Activated naive CD8-positive, alpha-beta T cell treated with anti-CD3 and anti-CD28 coated beads, Interleukin-2, amount 10 ng/mL, durations not matched to agents 7 days and 5 days (primary cell): ENCODE measurements around the gene TGFBR2. TPM values are rescaled to one million over a fixed set of nuclear protein-coding genes. Genes with fewer than 3 reads are reported as not detected.
A peak's percentile ranks its signal among the peaks of the same experiment; 100 is the strongest.

ENCODE experiments used
- ATAC-seq: fragments of 150-1000 bp; cut with Tn5 transposase; one replicate; pipeline ENCODE4 v1.10.0; 2021; ENCODE audit warnings: low read depth, moderate library complexity
- POLR2A ChIA-PET: fragments of 350-600 bp; sonication (Branson Sonifier 250); formaldehyde crosslinking; loops from one replicate; lab custom pipeline; 2021; ENCODE audit warnings: antibody characterized with exemption; lab: Charles Lee
- DNase-seq: peaks from one replicate; pipeline ENCODE4 v3.0.0; 2021
- H3K27ac Mint-ChIP-seq: one replicate; pipeline ENCODE4 v1.8.0; 2022; ENCODE audit warnings: mild to moderate bottlenecking, mixed read lengths
- H3K27me3 Mint-ChIP-seq: one replicate; pipeline ENCODE4 v1.8.0; 2022; ENCODE audit warnings: mild to moderate bottlenecking, moderate library complexity, mixed read lengths
- H3K36me3 Mint-ChIP-seq: one replicate; pipeline ENCODE4 v1.8.0; 2021; ENCODE audit warnings: mild to moderate bottlenecking, mixed read lengths
- H3K4me1 Mint-ChIP-seq: one replicate; pipeline ENCODE4 v1.8.0; 2021; ENCODE audit warnings: mixed read lengths
- H3K4me3 Mint-ChIP-seq: one replicate; pipeline ENCODE4 v1.8.0; 2022; ENCODE audit warnings: mild to moderate bottlenecking, moderate library complexity, mixed read lengths
- H3K9me3 Mint-ChIP-seq: one replicate; pipeline ENCODE4 v1.8.0; 2021; ENCODE audit warnings: mixed read lengths
- total RNA-seq, 2 experiments: library from RNA; stranded (reverse); gene quantifications; one replicate each; pipeline ENCODE4 v1.2.3, GENCODE V29; 2021

Gene TGFBR2
- total RNA-seq, 2 experiments from 2014 or later = 86.9 to 92.2 TPM

- ATAC-seq (peak; percentile 34), DNase-seq (no peak)
- Mint-ChIP-seq H3K9me3 (peaks cover 3% of the 10 kb centered on the region), H3K27me3 (no peaks in the 10 kb centered on the region), H3K4me3 (peak overlapping the region; percentile 71), H3K36me3 (peaks cover 63% of the 10 kb centered on the region), H3K4me1 (peaks cover 75% of the 10 kb centered on the region), H3K27ac (peak overlapping the region; percentile 80)
- POLR2A ChIA-PET = interaction anchor here (1.6 to 3.2 kb wide), 4 partner anchors 8 to 74 kb away, joined by 3 to 10 read pairs (median 4); partner anchors contain the start of gene TGFBR2
These were observed 74.6 kb downstream of the TGFBR2 start for GRCh38 chr3:30680789-30681648.

- H3K27me3 Mint-ChIP-seq = no peaks in the 10 kb centered on the region
- peak overlapping the region; percentile 80 for H3K27ac Mint-ChIP-seq
- peaks cover 3% of the 10 kb centered on the region for H3K9me3 Mint-ChIP-seq
- H3K4me3 Mint-ChIP-seq = peak overlapping the region; percentile 71
- peaks cover 73% of the 10 kb centered on the region for H3K4me1 Mint-ChIP-seq
- POLR2A ChIA-PET = interaction anchor here (0.7 to 3.2 kb wide), 4 partner anchors 15 to 75 kb away, joined by 3 to 10 read pairs (median 4); partner anchors contain the start of gene TGFBR2
- peaks cover 61% of the 10 kb centered on the region for H3K36me3 Mint-ChIP-seq
- DNase-seq (no peak), ATAC-seq (peak; percentile 44)
These were observed 75.3 kb downstream of the TGFBR2 start for GRCh38 chr3:30681649-30682211.

- Mint-ChIP-seq H3K9me3 (no peaks in the 10 kb centered on the region), H3K4me3 (peak overlapping the region; percentile 71), H3K27me3 (no peaks in the 10 kb centered on the region), H3K4me1 (peaks cover 66% of the 10 kb centered on the region), H3K27ac (peak overlapping the region; percentile 80), H3K36me3 (peaks cover 58% of the 10 kb centered on the region)
- POLR2A ChIA-PET = interaction anchor here (0.7 to 3.2 kb wide), 4 partner anchors 16 to 76 kb away, joined by 3 to 10 read pairs (median 4); partner anchors contain the start of gene TGFBR2
- no peak for ATAC-seq
- no peak for DNase-seq
These were observed 76.2 kb downstream of the TGFBR2 start for GRCh38 chr3:30682434-30683155.

GRCh38 chr3:30683769-30684168, 77.4 kb downstream of the TGFBR2 start:
- H3K27me3 Mint-ChIP-seq = no peaks in the 10 kb centered on the region
- H3K36me3 Mint-ChIP-seq = peaks cover 58% of the 10 kb centered on the region
- H3K4me3 Mint-ChIP-seq = peak overlapping the region; percentile 16
- POLR2A ChIA-PET = no interaction called here
- no peak for ATAC-seq
- no peaks in the 10 kb centered on the region for H3K9me3 Mint-ChIP-seq
- H3K27ac Mint-ChIP-seq = peak overlapping the region; percentile 77
- H3K4me1 Mint-ChIP-seq = peaks cover 67% of the 10 kb centered on the region
- DNase-seq = no peak

- Mint-ChIP-seq H3K4me3 (no peak overlapping the region), H3K9me3 (no peaks in the 10 kb centered on the region), H3K27ac (no peak overlapping the region), H3K36me3 (peaks cover 57% of the 10 kb centered on the region), H3K4me1 (peaks cover 69% of the 10 kb centered on the region), H3K27me3 (no peaks in the 10 kb centered on the region)
- no peak for DNase-seq
- POLR2A ChIA-PET = interaction anchor here (1.2 kb wide), 1 partner anchor 77 kb away, joined by 3 read pairs; no protein-coding TSS in a partner anchor
- no peak for ATAC-seq
These were observed 78.0 kb downstream of the TGFBR2 start for GRCh38 chr3:30684356-30684755.

- Mint-ChIP-seq H3K4me1 (peaks cover 67% of the 10 kb centered on the region), H3K27ac (peak overlapping the region; percentile 49), H3K27me3 (no peaks in the 10 kb centered on the region), H3K4me3 (no peak overlapping the region), H3K9me3 (no peaks in the 10 kb centered on the region), H3K36me3 (peaks cover 58% of the 10 kb centered on the region)
- ATAC-seq (no peak), DNase-seq (no peak)
- POLR2A ChIA-PET = interaction anchor here (1.2 kb wide), 2 partner anchors 27 to 77 kb away, joined by 3 read pairs; no protein-coding TSS in a partner anchor
These were observed 78.9 kb downstream of the TGFBR2 start for GRCh38 chr3:30685267-30685667.

GRCh38 chr3:30686176-30686575, 79.8 kb downstream of the TGFBR2 start:
- Mint-ChIP-seq H3K9me3 (no peaks in the 10 kb centered on the region), H3K27ac (no peak overlapping the region)
- POLR2A ChIA-PET = interaction anchor here (1.2 kb wide), 1 partner anchor 28 kb away, joined by 3 read pairs; no protein-coding TSS in a partner anchor

GRCh38 chr3:30686799-30687198, 80.4 kb downstream of the TGFBR2 start:
- Mint-ChIP-seq H3K9me3 (no peaks in the 10 kb centered on the region), H3K4me3 (no peak overlapping the region), H3K27me3 (no peaks in the 10 kb centered on the region), H3K36me3 (peaks cover 57% of the 10 kb centered on the region), H3K4me1 (peaks cover 62% of the 10 kb centered on the region), H3K27ac (no peak overlapping the region)
- POLR2A ChIA-PET = no interaction called here
- ATAC-seq (no peak), DNase-seq (no peak)

More at GRCh38 chr3:30686176-30686575, 79.8 kb downstream of the TGFBR2 start:
- no peak for DNase-seq
- H3K36me3 Mint-ChIP-seq = peaks cover 60% of the 10 kb centered on the region
- peaks cover 67% of the 10 kb centered on the region for H3K4me1 Mint-ChIP-seq
- ATAC-seq = no peak
- H3K4me3 Mint-ChIP-seq = no peak overlapping the region
- H3K27me3 Mint-ChIP-seq = no peaks in the 10 kb centered on the region

- ATAC-seq = no peak
- Mint-ChIP-seq H3K9me3 (no peaks in the 10 kb centered on the region), H3K36me3 (peaks cover 61% of the 10 kb centered on the region), H3K4me1 (peaks cover 61% of the 10 kb centered on the region), H3K27me3 (no peaks in the 10 kb centered on the region), H3K27ac (peak overlapping the region; percentile 57), H3K4me3 (no peak overlapping the region)
- POLR2A ChIA-PET = interaction anchor here (0.6 to 1.3 kb wide), 2 partner anchors 8 to 24 kb away, joined by 3 read pairs; no protein-coding TSS in a partner anchor
- DNase-seq = no peak
These were observed 81.6 kb downstream of the TGFBR2 start for GRCh38 chr3:30687930-30688570.

GRCh38 chr3:30688776-30689641, 82.6 kb downstream of the TGFBR2 start:
- POLR2A ChIA-PET = interaction anchor here (0.5 to 1.3 kb wide), 4 partner anchors 9 to 843 kb away, joined by 3 read pairs; no protein-coding TSS in a partner anchor
- peak; percentile 62 for ATAC-seq
- H3K9me3 Mint-ChIP-seq = no peaks in the 10 kb centered on the region
- DNase-seq = no peak
- peaks cover 62% of the 10 kb centered on the region for H3K4me1 Mint-ChIP-seq
- peak overlapping the region; percentile 78 for H3K4me3 Mint-ChIP-seq
- H3K36me3 Mint-ChIP-seq = peaks cover 60% of the 10 kb centered on the region
- no peaks in the 10 kb centered on the region for H3K27me3 Mint-ChIP-seq
- H3K27ac Mint-ChIP-seq = peak overlapping the region; percentile 93

- Mint-ChIP-seq H3K27me3 (no peaks in the 10 kb centered on the region), H3K27ac (peak overlapping the region; percentile 60), H3K9me3 (no peaks in the 10 kb centered on the region), H3K4me1 (peaks cover 54% of the 10 kb centered on the region), H3K4me3 (peak overlapping the region; percentile 6), H3K36me3 (peaks cover 59% of the 10 kb centered on the region)
- POLR2A ChIA-PET = no interaction called here
- DNase-seq = no peak
- no peak for ATAC-seq
These were observed 83.8 kb downstream of the TGFBR2 start for GRCh38 chr3:30690199-30690598.
